K562 (cell line): Measurements from ENCODE around the gene MDH2. TPM values are rescaled to one million over a fixed set of nuclear protein-coding genes. Genes with fewer than 3 reads are reported as not detected.
A peak's percentile ranks its signal among the peaks of the same experiment; 100 is the strongest.

Experiments used
- ARID3B ChIP-seq: fragments of 250-450 bp; sonication (Bioruptor Pico); IDR thresholded peaks from 2 replicates; pipeline ENCODE4 v1.4.0; 2020; ENCODE audit warnings: borderline replicate concordance
- BCLAF1 ChIP-seq, 2 experiments: fragments of 450-650 bp in 1 of 2; IDR thresholded peaks; 2 replicates each; pipeline ENCODE4 v1.6.1; 2011 to 2017; ENCODE audit warnings: low read depth in 2 of 2, antibody characterized with exemption in 1 of 2, borderline replicate concordance in 1 of 2, low read length in 1 of 2, mild to moderate bottlenecking in 1 of 2, mixed read lengths in 1 of 2; ENCODE audit not compliant: control insufficient read depth in 1 of 2
- DNMT1 ChIP-seq: fragments of 450-650 bp; IDR thresholded peaks from 2 replicates; pipeline ENCODE4 v1.6.1; 2016; ENCODE audit warnings: antibody characterized with exemption, mild to moderate bottlenecking
- EP300 ChIP-seq: IDR thresholded peaks from 2 replicates; pipeline ENCODE4 v1.6.1; 2012; ENCODE audit warnings: low read length, improper control_type of control experiment
- HIVEP1 ChIP-seq: fragments of 250-450 bp; sonication (Bioruptor Pico); IDR thresholded peaks from 2 replicates; pipeline ENCODE4 v1.4.0; 2020; ENCODE audit warnings: mild to moderate bottlenecking
- HMGN3 ChIP-seq: IDR thresholded peaks from 2 replicates; pipeline ENCODE4 v1.6.1; 2011; ENCODE audit warnings: borderline replicate concordance, low read depth, mild to moderate bottlenecking, mixed read lengths, low read length; ENCODE audit not compliant: insufficient read length; ENCODE audit errors: extremely low read depth
- HNRNPUL1 ChIP-seq: fragments of 200-400 bp; formaldehyde crosslinking; IDR thresholded peaks from 2 replicates; pipeline ENCODE4 v1.6.1; 2017; ENCODE audit warnings: low read length
- HSF4 ChIP-seq: fragments of 250-450 bp; sonication (Bioruptor Pico); IDR thresholded peaks from 2 replicates; pipeline ENCODE4 v2.1.2; 2022; ENCODE audit warnings: mild to moderate bottlenecking, moderate library complexity, borderline replicate concordance
- JUN ChIP-seq, 2 experiments: sonication (generic) in 1 of 2; formaldehyde crosslinking in 1 of 2; IDR thresholded peaks; 2 replicates each; pipeline versions ENCODE4 v1.6.1 to v1.8.0; 2012 to 2022; ENCODE audit warnings: borderline replicate concordance in 2 of 2, mild to moderate bottlenecking in 2 of 2, improper control_type of control experiment in 1 of 2, low read depth in 1 of 2, low read length in 1 of 2, missing genetic modification reagents in 1 of 2
- MEIS2 ChIP-seq: fragments of 450-650 bp; IDR thresholded peaks from 2 replicates; pipeline ENCODE4 v1.6.1; 2014; ENCODE audit warnings: mild to moderate bottlenecking; ENCODE audit not compliant: partially characterized antibody
- NR2F6 ChIP-seq: fragments of 450-650 bp; formaldehyde crosslinking; IDR thresholded peaks from 2 replicates; pipeline ENCODE4 v1.4.0; 2020; ENCODE audit warnings: mild to moderate bottlenecking
- PRPF4 ChIP-seq: fragments of 200-400 bp; formaldehyde crosslinking; IDR thresholded peaks from one replicate; pipeline ENCODE4 v1.6.1; 2017; ENCODE audit warnings: low read length, low read depth, mild to moderate bottlenecking; ENCODE audit not compliant: insufficient read depth, poor library complexity, severe bottlenecking
- PYGO2 ChIP-seq: fragments of 450-650 bp; IDR thresholded peaks from 2 replicates; pipeline ENCODE4 v1.6.1; 2016; ENCODE audit warnings: mild to moderate bottlenecking, missing genetic modification characterization, moderate library complexity, missing compliant biosample characterization
- RBM17 ChIP-seq: fragments of 200-400 bp; formaldehyde crosslinking; IDR thresholded peaks from 2 replicates; pipeline ENCODE4 v1.6.1; 2017; ENCODE audit warnings: low read depth, mild to moderate bottlenecking, low read length, borderline replicate concordance
- RNF2 ChIP-seq: sonication (generic); IDR thresholded peaks from 2 replicates; pipeline ENCODE4 v1.6.1; 2016
- SOX6 ChIP-seq: fragments of 450-650 bp; IDR thresholded peaks from 2 replicates; pipeline ENCODE4 v1.6.1; 2014; ENCODE audit warnings: mild to moderate bottlenecking
- TARDBP ChIP-seq: fragments of 450-650 bp; IDR thresholded peaks from 2 replicates; pipeline ENCODE4 v1.6.1; 2016
- ZFP30 ChIP-seq: fragments of 250-450 bp; sonication (Bioruptor Pico); IDR thresholded peaks from 2 replicates; pipeline ENCODE4 v1.8.0; 2022; ENCODE audit warnings: moderate library complexity, mild to moderate bottlenecking, inconsistent platforms, borderline replicate concordance
- ZNF133 ChIP-seq: fragments of 250-450 bp; sonication (Bioruptor Pico); IDR thresholded peaks from 2 replicates; pipeline ENCODE4 v1.4.0; 2020; ENCODE audit warnings: mild to moderate bottlenecking
- ZNF134 ChIP-seq: fragments of 250-450 bp; sonication (Bioruptor Pico); conservative IDR thresholded peaks from 2 replicates; pipeline ENCODE4 v1.4.0; 2020
- ZNF174 ChIP-seq: fragments of 250-450 bp; sonication (Bioruptor Pico); IDR thresholded peaks from 2 replicates; pipeline ENCODE4 v1.4.0; 2020; ENCODE audit warnings: mild to moderate bottlenecking
- ZNF324 ChIP-seq: fragments of 250-450 bp; sonication (Bioruptor Pico); IDR thresholded peaks from 2 replicates; pipeline ENCODE4 v1.4.0; 2020; ENCODE audit warnings: mild to moderate bottlenecking
- ZNF445 ChIP-seq: fragments of 250-450 bp; sonication (Bioruptor Pico); IDR thresholded peaks from 2 replicates; pipeline ENCODE4 v1.4.0; 2020; ENCODE audit warnings: low read depth, mild to moderate bottlenecking, moderate library complexity
- ZNF57 ChIP-seq: fragments of 450-650 bp; formaldehyde crosslinking; IDR thresholded peaks from 2 replicates; pipeline ENCODE4 v1.4.0; 2020; ENCODE audit warnings: mild to moderate bottlenecking, moderate library complexity
- ZNF589 ChIP-seq: fragments of 200-800 bp; sonication (Bioruptor generic); IDR thresholded peaks from 2 replicates; pipeline ENCODE4 v1.6.1; 2016; ENCODE audit warnings: low read depth, missing genetic modification characterization, missing compliant biosample characterization
- polyA plus RNA-seq, 8 experiments: library from polyadenylated mRNA; depleted of rRNA in 4 of 8; stranded (reverse) in 5 of 8; unstranded in 3 of 8; fragments of >200 nt; fragmentation: Nextera tagmentation in 2 of 8; fragmentation: Illumina TruSeq in 1 of 8; extraction: Ambion mirVana in 2 of 8; extraction: Trizol in 1 of 8; gene quantifications; 2 replicates each; pipeline versions ENCODE4 v1.2.1 to v1.2.3, GENCODE V29; 2011 to 2014; ENCODE audit warnings: inconsistent platforms in 1 of 8, missing spikeins in 1 of 8
- total RNA-seq, 7 experiments: library from RNA; depleted of rRNA in 6 of 7; stranded (reverse); fragments of >200 nt in 6 of 7; fragmentation: Illumina TruSeq in 2 of 7; extraction: Trizol in 2 of 7; gene quantifications; 2 replicates each; pipeline versions ENCODE4 v1.2.1 to v1.2.3, GENCODE V29; 2011 to 2021; ENCODE audit warnings: low replicate concordance in 1 of 7

The MDH2 gene
- total and polyA plus RNA-seq, 9 of the 15 experiments (the other 6 are each of a cell fraction or from before 2014, with no cell fraction given), result 106 to 701 (median 242) TPM

GRCh38 chr7:76016191-76016947, 31.5 kb upstream of the MDH2 start (continued):
- TF ChIP-seq BCLAF1 (IDR thresholded peaks at IDR 0.05; ENCODE audit: borderline replicate concordance in 1 of 2, control insufficient read depth in 1 of 2, low read depth in 2 of 2, low read length in 1 of 2) (no peak), NR2F6 (CRISPR knock-in tag) (peak; percentile 93), HMGN3 (no peak), ZNF324 (CRISPR knock-in tag) (0 out of 2 replicates have a peak, but pooled peaks have one; percentile 40), PRPF4 (no peak), EP300 (no peak), ZNF589 (no peak), DNMT1 (no peak), SOX6 (no peak), ZFP30 (CRISPR knock-in tag) (peak; percentile 92), HSF4 (no peak), MEIS2 (no peak), ZNF174 (CRISPR knock-in tag) (peak; percentile 91), RNF2 (no peak), ARID3B (CRISPR knock-in tag) (no peak), ZNF134 (CRISPR knock-in tag) (0 out of 2 replicates have a peak, but pooled peaks have one; percentile 32), ZNF133 (CRISPR knock-in tag) (no peak), JUN (IDR thresholded peaks at IDR 0.05; ENCODE audit: borderline replicate concordance, low read depth, low read length) (no peak), JUN (CRISPR knock-in tag; IDR thresholded peaks at IDR 0.05; ENCODE audit: borderline replicate concordance) (no peak), ZNF445 (CRISPR knock-in tag) (peak; percentile 78; the same call in 1 of the 2 replicates), ZNF57 (peak; percentile 42; the same call in 1 of the 2 replicates), PYGO2 (tag) (peak; percentile 59; the same call in 1 of the 2 replicates), TARDBP (no peak), HNRNPUL1 (no peak), RBM17 (no peak), HIVEP1 (CRISPR knock-in tag) (peak; percentile 85; the same call in 1 of the 2 replicates)
